ENCODE data around the gene EXOC3L2. TPM values are rescaled to one million over a fixed set of nuclear protein-coding genes. Genes with fewer than 3 reads are reported as not detected.

The EXOC3L2 gene
- total RNA-seq, 4 donors from 2014 or later, result 0.44 to 3.5 (median 1.7) TPM

GRCh38 chr19:45177817-45178261 is 67.4 kb downstream of the EXOC3L2 start, which contains the start of gene TRAPPC6A:
TRAPPC6A (minus strand) TSS chr19:45178237; CDS start chr19:45178218, 19 bp downstream.
- under 1% methylated on average over 35 of the region's 36 CpGs for WGBS
- no peaks in the 10 kb centered on the region for H3K27me3 ChIP-seq
- peak within 1 kb of the TSS; percentile 85 for H3K4me3 ChIP-seq
- H3K4me1 ChIP-seq, result peaks cover 50% of the 10 kb centered on the region
- H3K9me3 ChIP-seq, result no peaks in the 10 kb centered on the region
- no peaks in the 10 kb centered on the region for H3K36me3 ChIP-seq
- no peak for TF ChIP-seq EP300 (IDR thresholded peaks at IDR 0.05)
- peak in 1 of 3 donors; percentile 4 for TF ChIP-seq POLR2AphosphoS5 (IDR thresholded peaks at IDR 0.05)
- TF ChIP-seq CTCF (IDR thresholded peaks at IDR 0.05), result no peak
- TF ChIP-seq POLR2A (IDR thresholded peaks at IDR 0.05), result peak in 1 of 2 donors; percentile 75
- peak within 1 kb of the TSS; percentile 99 for H3K27ac ChIP-seq
- DNase-seq (ENCODE audit: low spot score in 2 of 2), result no peak

- H3K9me3 ChIP-seq, result no peaks in the 10 kb centered on the region
- no peak overlapping the region for H3K4me3 ChIP-seq
- WGBS, result 61% methylated on average over 10 of the region's 10 CpGs
- peaks cover 55% of the 10 kb centered on the region for H3K4me1 ChIP-seq
- no peaks in the 10 kb centered on the region for H3K27me3 ChIP-seq
- TF ChIP-seq EP300 (IDR thresholded peaks at IDR 0.05) (no peak), POLR2A (IDR thresholded peaks at IDR 0.05) (no peak), CTCF (IDR thresholded peaks at IDR 0.05) (no peak), POLR2AphosphoS5 (IDR thresholded peaks at IDR 0.05) (no peak)
- DNase-seq (ENCODE audit: low spot score in 2 of 2), result no peak
- no peaks in the 10 kb centered on the region for H3K36me3 ChIP-seq
- no peak overlapping the region for H3K27ac ChIP-seq
These were observed 69.5 kb downstream of the EXOC3L2 start for GRCh38 chr19:45175515-45176345.

- no peak for TF ChIP-seq POLR2AphosphoS5 (IDR thresholded peaks at IDR 0.05)
- TF ChIP-seq EP300 (IDR thresholded peaks at IDR 0.05), result no peak
- no peak for TF ChIP-seq POLR2A (IDR thresholded peaks at IDR 0.05)
- no peak for TF ChIP-seq CTCF (IDR thresholded peaks at IDR 0.05)
- no peak overlapping the region for H3K4me3 ChIP-seq
- DNase-seq (ENCODE audit: low spot score in 2 of 2), result no peak
- H3K27ac ChIP-seq, result no peak overlapping the region
- 77% methylated on average over 12 of the region's 12 CpGs for WGBS
- no peaks in the 10 kb centered on the region for H3K27me3 ChIP-seq
- no peaks in the 10 kb centered on the region for H3K9me3 ChIP-seq
- no peaks in the 10 kb centered on the region for H3K36me3 ChIP-seq
- H3K4me1 ChIP-seq, result peaks cover 54% of the 10 kb centered on the region
These were observed 71.4 kb downstream of the EXOC3L2 start for GRCh38 chr19:45173816-45174215.

GRCh38 chr19:45172611-45173208 is 72.5 kb downstream of the EXOC3L2 start:
- DNase-seq (ENCODE audit: low spot score in 2 of 2), result no peak
- 78% methylated on average over 7 of the region's 18 CpGs for WGBS
- no peak for TF ChIP-seq EP300 (IDR thresholded peaks at IDR 0.05)
- TF ChIP-seq POLR2AphosphoS5 (IDR thresholded peaks at IDR 0.05), result no peak
- TF ChIP-seq CTCF (IDR thresholded peaks at IDR 0.05), result no peak
- TF ChIP-seq POLR2A (IDR thresholded peaks at IDR 0.05), result no peak

GRCh38 chr19:45172173-45172572 is 73.0 kb downstream of the EXOC3L2 start:
- Histone ChIP-seq H3K4me1 (peaks cover 49% of the 10 kb centered on the region), H3K27me3 (no peaks in the 10 kb centered on the region), H3K27ac (peak overlapping the region; percentile 11), H3K4me3 (no peak overlapping the region), H3K36me3 (no peaks in the 10 kb centered on the region), H3K9me3 (no peaks in the 10 kb centered on the region)
- no peak for TF ChIP-seq POLR2AphosphoS5 (IDR thresholded peaks at IDR 0.05)
- no peak for TF ChIP-seq EP300 (IDR thresholded peaks at IDR 0.05)
- TF ChIP-seq POLR2A (IDR thresholded peaks at IDR 0.05), result no peak
- TF ChIP-seq CTCF (IDR thresholded peaks at IDR 0.05), result no peak
- no peak for DNase-seq (ENCODE audit: low spot score in 2 of 2)
- WGBS, result no CpG with 5 or more reads among the region's 4 CpGs

More at GRCh38 chr19:45172611-45173208, 72.5 kb downstream of the EXOC3L2 start:
- Histone ChIP-seq H3K4me1 (peaks cover 52% of the 10 kb centered on the region), H3K27ac (peak overlapping the region; percentile 11), H3K36me3 (no peaks in the 10 kb centered on the region), H3K9me3 (no peaks in the 10 kb centered on the region), H3K27me3 (no peaks in the 10 kb centered on the region), H3K4me3 (no peak overlapping the region)
